WTC11 (cell line): ENCODE data around the gene ZBP1. TPM values are rescaled to one million over a fixed set of nuclear protein-coding genes. Genes with fewer than 3 reads are reported as not detected.

ENCODE experiments used
- ATAC-seq: fragments of 200-7000 bp; cut with Tn5 transposase; 2 replicates; pipeline ENCODE4 v1.10.0; 2021; ENCODE audit warnings: mild to moderate bottlenecking, moderate library complexity
- CTCF ChIA-PET: fragments of 300-600 bp; sonication (Branson Sonifier 250); formaldehyde crosslinking; loops from one replicate; lab custom pipeline; 2021; ENCODE audit warnings: antibody characterized with exemption; lab: Charles Lee
- POLR2A ChIA-PET: fragments of 350-600 bp; sonication (Branson Sonifier 250); formaldehyde crosslinking; loops from one replicate; lab custom pipeline; 2021; ENCODE audit warnings: antibody characterized with exemption; lab: Charles Lee
- DNase-seq: peaks from one replicate; pipeline ENCODE4 v3.0.0; 2021; ENCODE audit warnings: low spot score
- H3K27ac Mint-ChIP-seq: 2 replicates; pipeline ENCODE4 v1.8.0; 2021; ENCODE audit warnings: mixed read lengths
- H3K27me3 Mint-ChIP-seq: 2 replicates; pipeline ENCODE4 v1.8.0; 2021; ENCODE audit warnings: low read depth, mild to moderate bottlenecking, moderate library complexity, mixed read lengths
- H3K36me3 Mint-ChIP-seq: 2 replicates; pipeline ENCODE4 v1.8.0; 2021; ENCODE audit warnings: mixed read lengths
- H3K4me1 Mint-ChIP-seq: 2 replicates; pipeline ENCODE4 v1.8.0; 2022; ENCODE audit warnings: mixed read lengths
- H3K4me3 Mint-ChIP-seq: 2 replicates; pipeline ENCODE4 v1.8.0; 2021; ENCODE audit warnings: mild to moderate bottlenecking, moderate library complexity, mixed read lengths
- H3K9me3 Mint-ChIP-seq: 2 replicates; pipeline ENCODE4 v1.8.0; 2021; ENCODE audit warnings: mixed read lengths
- ATF1 ChIP-seq: sonication (generic); formaldehyde crosslinking; IDR thresholded peaks from 2 replicates; pipeline ENCODE4 v1.8.1; 2023; ENCODE audit warnings: mild to moderate bottlenecking, moderate library complexity, missing genetic modification reagents
- CREB1 ChIP-seq: sonication (generic); formaldehyde crosslinking; IDR thresholded peaks from 2 replicates; pipeline ENCODE4 v1.8.0; 2023; ENCODE audit warnings: mild to moderate bottlenecking, missing genetic modification reagents
- CTCF ChIP-seq: fragments of 200-600 bp; IDR thresholded peaks from 2 replicates; pipeline ENCODE4 v1.8.0; 2022; ENCODE audit warnings: antibody characterized with exemption
- E2F1 ChIP-seq: sonication (generic); formaldehyde crosslinking; IDR thresholded peaks from 2 replicates; pipeline ENCODE4 v1.8.0; 2022; ENCODE audit warnings: mild to moderate bottlenecking, missing genetic modification reagents
- ELF4 ChIP-seq: sonication (generic); formaldehyde crosslinking; IDR thresholded peaks from 2 replicates; pipeline ENCODE4 v1.8.1; 2022; ENCODE audit warnings: low read depth, mild to moderate bottlenecking, moderate library complexity, missing genetic modification reagents
- ESRRA ChIP-seq: sonication (generic); formaldehyde crosslinking; IDR thresholded peaks from 2 replicates; pipeline ENCODE4 v1.8.1; 2022; ENCODE audit warnings: mild to moderate bottlenecking, missing genetic modification reagents, borderline replicate concordance
- ETV6 ChIP-seq: sonication (generic); formaldehyde crosslinking; IDR thresholded peaks from 2 replicates; pipeline ENCODE4 v1.8.1; 2022; ENCODE audit warnings: mild to moderate bottlenecking, missing genetic modification reagents
- IRF2 ChIP-seq: sonication (generic); formaldehyde crosslinking; IDR thresholded peaks from 2 replicates; pipeline ENCODE4 v1.8.0; 2022; ENCODE audit warnings: low read depth, missing genetic modification reagents, borderline replicate concordance
- MLX ChIP-seq: sonication (generic); formaldehyde crosslinking; IDR thresholded peaks from 2 replicates; pipeline ENCODE4 v1.8.1; 2023; ENCODE audit warnings: mild to moderate bottlenecking, missing genetic modification reagents, moderate library complexity
- NR3C1 ChIP-seq: sonication (generic); formaldehyde crosslinking; conservative IDR thresholded peaks from 2 replicates; pipeline ENCODE4 v1.8.1; 2023; ENCODE audit warnings: low read depth, mild to moderate bottlenecking, missing genetic modification reagents
- PRRX2 ChIP-seq: fragments of 250-450 bp; sonication (Bioruptor Pico); IDR thresholded peaks from 2 replicates; pipeline ENCODE4 v1.8.0; 2021; ENCODE audit warnings: mild to moderate bottlenecking
- TEAD1 ChIP-seq: sonication (generic); formaldehyde crosslinking; IDR thresholded peaks from 2 replicates; pipeline ENCODE4 v1.8.0; 2022; ENCODE audit warnings: mild to moderate bottlenecking, missing genetic modification reagents
- USF2 ChIP-seq: sonication (generic); formaldehyde crosslinking; IDR thresholded peaks from 2 replicates; pipeline ENCODE4 v1.8.1; 2023; ENCODE audit warnings: mild to moderate bottlenecking, missing genetic modification reagents, moderate library complexity
- ZBTB21 ChIP-seq: sonication (generic); formaldehyde crosslinking; IDR thresholded peaks from 2 replicates; pipeline ENCODE4 v1.8.1; 2023; ENCODE audit warnings: mild to moderate bottlenecking, missing genetic modification reagents, borderline replicate concordance
- ZNF138 ChIP-seq: sonication (generic); formaldehyde crosslinking; conservative IDR thresholded peaks from 2 replicates; pipeline ENCODE4 v1.8.1; 2022; ENCODE audit warnings: mild to moderate bottlenecking, moderate library complexity, missing genetic modification reagents
- ZNF263 ChIP-seq: sonication (generic); formaldehyde crosslinking; IDR thresholded peaks from 2 replicates; pipeline ENCODE4 v1.8.1; 2022; ENCODE audit warnings: low read depth, mild to moderate bottlenecking, moderate library complexity, missing genetic modification reagents
- ZNF532 ChIP-seq: fragments of 250-450 bp; sonication (Bioruptor Pico); IDR thresholded peaks from 2 replicates; pipeline ENCODE4 v1.9.0; 2021; ENCODE audit warnings: mild to moderate bottlenecking, borderline replicate concordance
- ZSCAN18 ChIP-seq: fragments of 250-450 bp; sonication (Bioruptor Pico); IDR thresholded peaks from 2 replicates; pipeline ENCODE4 v2.1.2; 2022; ENCODE audit warnings: mild to moderate bottlenecking, moderate library complexity
- total RNA-seq: library from RNA; stranded (reverse); gene quantifications from 3 replicates; pipeline ENCODE4 v1.2.3, GENCODE V29; 2021

ZBP1 gene
- total RNA-seq, 1 experiment from 2014 or later, result not detected

GRCh38 chr20:57603120-57603519, 17.1 kb downstream of the ZBP1 start:
- CTCF ChIA-PET, result no interaction called here
- peaks cover 2% of the 10 kb centered on the region; the same call in 1 of the 2 replicates for H3K27me3 Mint-ChIP-seq
- no peak for DNase-seq
- no peak overlapping the region for H3K4me3 Mint-ChIP-seq
- no peak for ATAC-seq
- POLR2A ChIA-PET, result no interaction called here
- peaks cover 9% of the 10 kb centered on the region; the same call in 1 of the 2 replicates for H3K9me3 Mint-ChIP-seq
- H3K36me3 Mint-ChIP-seq, result no peaks in the 10 kb centered on the region
- TF ChIP-seq ETV6 (CRISPR knock-in tag) (no peak), USF2 (CRISPR knock-in tag) (peak; percentile 52)
- no peak overlapping the region for H3K27ac Mint-ChIP-seq
- H3K4me1 Mint-ChIP-seq, result no peaks in the 10 kb centered on the region

GRCh38 chr20:57601737-57602136, 18.5 kb downstream of the ZBP1 start:
- Mint-ChIP-seq H3K4me1 (peaks cover 3% of the 10 kb centered on the region; the same call in 1 of the 2 replicates), H3K9me3 (peaks cover 9% of the 10 kb centered on the region; the same call in 1 of the 2 replicates), H3K27me3 (peaks cover 2% of the 10 kb centered on the region; the same call in 1 of the 2 replicates)
- ATAC-seq (no peak), DNase-seq (no peak)
- no peak for TF ChIP-seq NR3C1 (CRISPR knock-in tag)
- no peak for TF ChIP-seq ZNF532 (CRISPR knock-in tag)
- TF ChIP-seq ZNF263 (CRISPR knock-in tag), result no peak
- TF ChIP-seq ZSCAN18 (CRISPR knock-in tag), result no peak
- no peak for TF ChIP-seq IRF2
- no peak for TF ChIP-seq ATF1
- no peak for TF ChIP-seq CTCF
- TF ChIP-seq ZNF138, result no peak
- TF ChIP-seq E2F1 (CRISPR knock-in tag), result no peak
- no peak for TF ChIP-seq CREB1
- no peak for TF ChIP-seq ZBTB21 (CRISPR knock-in tag)
- TF ChIP-seq PRRX2, result no peak
- TF ChIP-seq TEAD1 (CRISPR knock-in tag), result no peak
- TF ChIP-seq ESRRA (CRISPR knock-in tag), result no peak
- no peak for TF ChIP-seq ELF4 (CRISPR knock-in tag)
- TF ChIP-seq MLX, result no peak
- TF ChIP-seq, all 79 proteins: peak for 0
- H3K4me3 Mint-ChIP-seq, result no peak overlapping the region
- CTCF ChIA-PET, result interaction anchor here (0.6 to 1.4 kb wide), 2 partner anchors 21 to 486 kb away, joined by 3 to 7 read pairs; no protein-coding TSS in a partner anchor
- no peaks in the 10 kb centered on the region for H3K36me3 Mint-ChIP-seq
- POLR2A ChIA-PET, result interaction anchor here (0.7 kb wide), 1 partner anchor 89 kb away, joined by 3 read pairs; no protein-coding TSS in a partner anchor
- no peak overlapping the region for H3K27ac Mint-ChIP-seq
